HUES64 (cell line): ENCODE results near the gene RTP2.

ENCODE experiments used
- H3K27ac ChIP-seq: 2 replicates; pipeline ENCODE4 v1.7.0; 2013; ENCODE audit warnings: low read depth, low read length, inconsistent platforms
- H3K27me3 ChIP-seq: 2 replicates; pipeline ENCODE4 v1.6.1; 2013; ENCODE audit warnings: mild to moderate bottlenecking, low read length; ENCODE audit not compliant: insufficient read depth
- H3K36me3 ChIP-seq: 2 replicates; pipeline ENCODE4 v1.6.1; 2013; ENCODE audit warnings: mild to moderate bottlenecking, low read length; ENCODE audit not compliant: insufficient read depth
- H3K4me1 ChIP-seq: 2 replicates; pipeline ENCODE4 v1.6.1; 2013; ENCODE audit warnings: mild to moderate bottlenecking, low read length, moderate library complexity; ENCODE audit not compliant: insufficient read depth
- H3K4me3 ChIP-seq: 2 replicates; pipeline ENCODE4 v1.5.1; 2013; ENCODE audit warnings: mild to moderate bottlenecking, low read length, moderate library complexity
- H3K9ac ChIP-seq: 2 replicates; pipeline ENCODE4 v1.6.1; 2013; ENCODE audit warnings: mild to moderate bottlenecking, low read depth, low read length
- H3K9me3 ChIP-seq: 2 replicates; pipeline ENCODE4 v1.6.1; 2013; ENCODE audit warnings: low read depth, low read length; ENCODE audit not compliant: insufficient read depth
- WGBS: fragments of 150-250, 120-280 bp; methylation state at CpG from one replicate; pipeline ENCODE4 v1.1.7; 2013; ENCODE audit warnings: missing lambda C conversion rate; 5-methylcytosine and 5-hydroxymethylcytosine counted together

The RTP2 gene

DNA sequence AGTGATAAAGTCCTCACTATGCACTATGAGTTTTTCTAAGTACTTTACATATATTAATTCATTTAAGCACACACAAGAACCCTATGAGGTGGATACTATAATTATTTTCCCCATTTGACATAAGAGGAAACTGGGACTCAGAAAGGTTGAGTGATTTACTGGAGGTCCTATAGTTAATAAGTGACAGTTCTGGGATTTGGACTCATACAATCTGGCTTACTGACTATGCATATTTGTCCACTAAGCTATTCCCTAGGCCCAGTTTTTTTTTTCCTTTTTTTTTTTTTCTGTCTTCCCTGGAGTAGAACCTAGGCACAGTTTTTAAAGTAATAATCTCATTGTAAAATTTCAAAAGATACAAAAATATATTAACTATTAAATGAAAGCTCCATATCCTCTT lies 6.3 kb upstream of the RTP2 start:
- Histone ChIP-seq H3K27ac (no peak overlapping the region), H3K4me1 (no peaks in the 10 kb centered on the region), H3K4me3 (no peak overlapping the region), H3K36me3 (no peaks in the 10 kb centered on the region), H3K9ac (no peak overlapping the region), H3K9me3 (no peaks in the 10 kb centered on the region), H3K27me3 (no peaks in the 10 kb centered on the region)

DNA sequence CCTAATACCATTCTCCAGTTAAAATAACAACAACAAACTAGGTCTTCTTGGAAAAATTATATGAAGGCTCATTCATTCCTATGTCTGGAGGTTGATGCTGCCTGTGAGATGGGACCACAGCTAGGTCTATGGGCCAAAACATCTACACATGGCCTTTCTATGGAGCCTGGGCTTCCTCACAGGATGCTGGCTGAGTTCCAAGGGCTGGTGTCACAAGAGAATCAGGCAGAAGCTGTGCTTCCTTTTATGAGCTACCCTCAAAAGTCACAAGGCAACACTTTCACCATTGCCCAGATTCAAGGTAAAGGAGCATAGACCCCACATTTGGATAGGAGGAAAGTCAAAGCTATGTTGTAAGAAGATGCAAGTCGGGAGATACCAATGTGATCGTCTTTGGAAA lies 4.6 kb upstream of the RTP2 start:
- Histone ChIP-seq H3K9me3 (no peaks in the 10 kb centered on the region), H3K27ac (no peak overlapping the region), H3K36me3 (no peaks in the 10 kb centered on the region), H3K27me3 (no peaks in the 10 kb centered on the region), H3K4me3 (no peak overlapping the region), H3K4me1 (no peaks in the 10 kb centered on the region), H3K9ac (no peak overlapping the region)
- 86% methylated on average over 2 of the region's 2 CpGs for WGBS

DNA sequence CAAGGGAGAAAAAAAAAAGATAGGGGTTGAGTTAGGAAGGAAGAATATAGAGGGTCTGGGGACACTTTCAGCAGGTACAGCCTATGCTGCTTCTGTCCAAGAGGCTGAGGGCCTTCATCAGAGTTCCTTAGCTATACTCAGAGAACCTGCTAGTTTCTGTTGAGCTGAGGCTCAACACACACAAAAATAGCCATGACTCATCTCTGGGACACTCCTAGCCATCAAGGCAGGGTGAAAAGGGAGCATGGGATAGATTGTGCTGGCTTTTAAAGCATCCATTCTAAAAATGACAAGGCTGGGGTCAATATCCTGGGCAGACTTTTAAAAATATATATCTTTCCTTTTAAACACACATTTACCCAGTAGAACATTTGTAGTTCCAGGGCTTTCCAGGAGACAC lies 2.8 kb upstream of the RTP2 start:
- no peaks in the 10 kb centered on the region for H3K4me1 ChIP-seq
- H3K36me3 ChIP-seq: no peaks in the 10 kb centered on the region
- H3K9ac ChIP-seq: no peak overlapping the region
- no peaks in the 10 kb centered on the region for H3K27me3 ChIP-seq
- no peaks in the 10 kb centered on the region for H3K9me3 ChIP-seq
- H3K27ac ChIP-seq: no peak overlapping the region
- no peak overlapping the region for H3K4me3 ChIP-seq

DNA sequence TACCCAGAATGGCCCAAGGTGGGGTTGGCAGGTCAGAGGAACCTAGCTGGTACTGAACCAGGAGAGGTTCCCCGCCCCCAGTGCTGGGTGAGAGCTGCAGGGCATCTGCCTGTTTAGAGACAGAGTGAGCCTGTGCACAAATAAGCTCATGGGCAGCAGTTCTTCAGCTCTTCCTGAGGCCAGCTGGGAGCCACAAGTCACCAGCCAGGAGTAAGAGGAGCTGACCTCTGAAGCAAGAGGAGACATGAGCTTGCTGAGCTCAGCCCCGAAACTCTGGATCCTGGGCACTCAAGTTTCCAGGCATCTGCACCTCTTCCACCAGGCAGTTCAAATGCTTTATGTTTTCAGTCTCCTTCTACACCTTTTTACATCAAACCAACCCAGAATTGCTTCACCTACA lies 2.1 kb downstream of the RTP2 start:
- Histone ChIP-seq H3K36me3 (no peaks in the 10 kb centered on the region), H3K4me1 (no peaks in the 10 kb centered on the region), H3K9ac (no peak overlapping the region), H3K4me3 (no peak overlapping the region), H3K27ac (no peak overlapping the region), H3K9me3 (no peaks in the 10 kb centered on the region), H3K27me3 (no peaks in the 10 kb centered on the region)
- WGBS: 95% methylated on average over 2 of the region's 2 CpGs

DNA sequence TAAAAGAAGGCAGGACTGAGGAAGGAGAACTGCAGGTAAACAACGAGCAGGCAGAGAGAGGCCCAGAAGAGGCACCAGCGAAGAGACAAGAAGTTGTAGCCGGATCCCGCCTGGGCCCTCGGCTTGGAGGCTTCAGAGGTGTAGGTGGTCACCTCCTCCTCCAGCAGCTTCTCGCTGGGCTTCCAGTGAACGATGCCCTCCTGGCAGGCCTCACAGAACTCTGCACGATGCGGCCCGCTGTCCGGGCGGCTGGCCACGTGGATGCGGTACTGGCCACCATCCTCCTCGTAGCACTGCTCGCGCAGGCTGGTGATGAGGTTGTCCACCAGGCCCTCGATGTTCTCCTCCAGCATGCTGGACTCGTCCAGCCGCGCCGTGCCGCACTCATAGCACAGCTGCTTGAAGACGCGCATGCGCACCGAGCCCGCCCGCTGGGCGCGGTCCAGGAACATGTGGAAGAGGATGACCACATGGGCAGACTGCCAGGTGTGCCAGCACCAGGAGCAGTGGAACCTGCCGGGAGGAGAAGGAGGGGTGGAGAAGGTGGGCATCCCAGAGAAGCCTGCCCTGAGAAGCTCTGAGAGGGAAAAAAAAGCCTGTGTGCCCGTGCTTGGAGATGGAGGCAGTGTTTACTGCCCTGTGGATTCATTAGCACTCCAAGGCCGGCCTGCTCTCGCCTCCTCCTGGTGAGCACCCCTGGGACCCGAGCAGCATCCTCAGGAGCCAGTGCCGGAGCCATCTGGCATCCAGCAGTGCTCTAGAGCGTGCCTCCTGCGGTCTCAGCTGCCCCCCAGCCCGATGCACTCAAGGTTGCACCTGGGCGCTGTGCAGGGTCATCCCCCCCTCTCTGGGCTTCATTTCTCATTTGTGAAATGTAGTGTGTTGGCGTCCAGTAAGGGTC lies 3.6 kb downstream of the RTP2 start:
- H3K27me3 ChIP-seq: no peaks in the 10 kb centered on the region
- no peak overlapping the region for H3K27ac ChIP-seq
- no peak overlapping the region for H3K9ac ChIP-seq
- 97% methylated on average over 36 of the region's 42 CpGs for WGBS
- no peak overlapping the region for H3K4me3 ChIP-seq
- no peaks in the 10 kb centered on the region for H3K4me1 ChIP-seq
- no peaks in the 10 kb centered on the region for H3K9me3 ChIP-seq
- no peaks in the 10 kb centered on the region for H3K36me3 ChIP-seq

DNA sequence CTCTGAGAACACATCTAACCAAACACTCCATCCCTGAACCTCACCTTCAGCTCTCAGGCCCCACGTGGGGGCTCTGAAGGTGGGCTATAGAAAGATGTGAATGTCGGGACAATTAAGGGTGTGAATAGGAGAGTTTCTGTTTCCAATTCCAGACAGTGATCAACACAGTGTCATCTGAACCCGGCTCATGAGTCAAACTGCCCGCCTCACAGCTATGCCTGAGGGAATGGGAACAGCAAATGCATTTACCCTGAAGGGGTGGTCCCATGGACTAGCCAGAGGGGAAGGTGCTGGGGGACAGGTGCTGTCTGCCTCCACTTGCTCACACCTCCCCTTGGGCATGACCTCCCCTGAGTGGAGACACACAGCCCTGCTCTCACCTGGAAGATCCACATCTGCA lies 6.3 kb downstream of the RTP2 start:
- H3K27ac ChIP-seq: no peak overlapping the region
- 58% methylated on average over 3 of the region's 4 CpGs for WGBS
- H3K4me1 ChIP-seq: no peaks in the 10 kb centered on the region
- no peak overlapping the region for H3K4me3 ChIP-seq
- H3K9ac ChIP-seq: no peak overlapping the region
- H3K9me3 ChIP-seq: no peaks in the 10 kb centered on the region
- no peaks in the 10 kb centered on the region for H3K36me3 ChIP-seq
- no peaks in the 10 kb centered on the region for H3K27me3 ChIP-seq

DNA sequence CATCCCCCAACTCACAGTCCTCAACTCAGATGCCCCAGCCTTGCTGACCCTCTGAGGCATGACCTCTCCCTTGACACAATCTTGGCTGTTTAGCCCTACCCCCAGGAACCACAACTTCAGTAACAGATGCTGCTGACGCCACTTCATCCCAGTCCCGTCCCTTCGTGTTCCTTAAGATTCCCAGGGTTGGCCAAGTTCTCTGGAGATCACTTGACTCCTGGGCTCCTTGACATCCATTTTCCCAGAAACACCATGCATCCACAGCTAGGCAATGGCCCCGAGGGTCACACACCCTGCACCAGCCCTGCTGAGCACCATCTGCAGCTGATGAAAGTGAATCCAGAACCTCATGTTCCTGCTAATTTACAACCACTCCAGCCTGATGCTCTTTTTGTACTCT lies 6.9 kb downstream of the RTP2 start:
- WGBS: 91% methylated on average over 4 of the region's 4 CpGs
- Histone ChIP-seq H3K9me3 (no peaks in the 10 kb centered on the region), H3K4me1 (no peaks in the 10 kb centered on the region), H3K27ac (no peak overlapping the region), H3K4me3 (no peak overlapping the region), H3K27me3 (no peaks in the 10 kb centered on the region), H3K9ac (no peak overlapping the region), H3K36me3 (no peaks in the 10 kb centered on the region)

DNA sequence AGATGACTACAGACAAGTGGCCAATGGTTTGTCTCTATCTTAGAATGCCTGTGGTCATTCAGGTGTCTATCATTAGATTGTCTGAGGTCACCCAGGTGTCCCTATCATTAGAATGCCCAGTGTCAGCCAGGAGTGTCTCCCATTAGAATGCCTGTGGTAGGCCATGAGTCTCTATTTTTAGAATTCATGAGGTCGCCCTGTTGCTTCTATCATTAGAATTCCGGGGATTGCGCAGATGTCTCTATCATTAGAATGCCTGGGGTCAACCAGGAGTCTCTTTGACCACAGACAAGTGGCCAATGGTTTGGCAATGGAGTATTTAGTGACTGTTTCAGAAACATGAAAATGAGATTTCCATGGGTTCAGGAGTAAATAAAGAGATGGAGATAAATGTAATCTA lies 7.6 kb downstream of the RTP2 start:
- no peaks in the 10 kb centered on the region for H3K4me1 ChIP-seq
- no peak overlapping the region for H3K9ac ChIP-seq
- no peaks in the 10 kb centered on the region for H3K36me3 ChIP-seq
- no peak overlapping the region for H3K4me3 ChIP-seq
- no peak overlapping the region for H3K27ac ChIP-seq
- H3K27me3 ChIP-seq: no peaks in the 10 kb centered on the region
- no peaks in the 10 kb centered on the region for H3K9me3 ChIP-seq
- WGBS: 83% methylated on average over 3 of the region's 3 CpGs

DNA sequence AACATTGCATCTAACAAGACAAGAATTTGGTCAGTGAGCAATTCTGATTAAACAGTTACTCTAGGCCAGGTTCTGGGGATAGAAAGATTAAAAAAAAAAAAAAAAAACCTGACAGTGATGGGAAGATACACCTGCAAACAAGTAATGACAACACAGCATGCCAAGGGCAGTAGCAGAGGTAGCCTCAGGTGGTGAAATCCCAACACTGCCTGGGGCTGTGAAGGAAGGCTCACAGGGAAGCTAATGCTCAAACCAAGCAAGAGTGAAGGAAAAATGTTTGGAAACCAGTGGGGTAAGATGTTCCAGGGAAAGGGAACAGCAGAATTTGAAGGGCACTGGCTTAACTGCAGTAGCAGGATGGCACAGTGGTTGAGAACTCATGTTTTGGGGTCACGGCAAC lies 8.9 kb downstream of the RTP2 start:
- no peaks in the 10 kb centered on the region for H3K27me3 ChIP-seq
- no peaks in the 10 kb centered on the region for H3K4me1 ChIP-seq
- H3K36me3 ChIP-seq: no peaks in the 10 kb centered on the region
- H3K9ac ChIP-seq: no peak overlapping the region
- 93% methylated on average over 1 of the region's 1 CpG for WGBS
- H3K9me3 ChIP-seq: no peaks in the 10 kb centered on the region
- H3K4me3 ChIP-seq: no peak overlapping the region
- H3K27ac ChIP-seq: no peak overlapping the region

DNA sequence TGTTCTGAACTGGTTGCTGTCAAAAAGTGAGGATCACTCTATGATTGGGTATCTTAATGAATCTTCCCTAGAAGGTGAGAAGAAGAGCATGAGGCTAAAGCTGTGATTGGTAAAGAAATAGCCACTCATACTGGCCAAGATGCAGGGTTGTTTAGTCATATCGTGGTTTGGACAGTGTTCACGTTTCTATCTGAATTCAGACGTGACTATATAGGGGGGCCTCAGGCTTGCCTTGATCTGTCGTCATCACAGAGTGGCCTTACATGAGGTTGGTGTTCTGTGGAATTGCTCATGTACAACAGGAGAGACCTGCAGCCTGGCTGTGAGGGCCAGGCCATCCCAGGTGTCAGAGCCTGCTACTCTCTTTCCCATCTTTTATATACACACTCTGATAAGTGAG lies 12.4 kb downstream of the RTP2 start:
- 90% methylated on average over 4 of the region's 4 CpGs for WGBS
- Histone ChIP-seq H3K9me3 (peaks cover 17% of the 10 kb centered on the region), H3K27ac (no peak overlapping the region), H3K27me3 (no peaks in the 10 kb centered on the region), H3K4me1 (no peaks in the 10 kb centered on the region), H3K4me3 (no peak overlapping the region), H3K36me3 (no peaks in the 10 kb centered on the region), H3K9ac (no peak overlapping the region)

DNA sequence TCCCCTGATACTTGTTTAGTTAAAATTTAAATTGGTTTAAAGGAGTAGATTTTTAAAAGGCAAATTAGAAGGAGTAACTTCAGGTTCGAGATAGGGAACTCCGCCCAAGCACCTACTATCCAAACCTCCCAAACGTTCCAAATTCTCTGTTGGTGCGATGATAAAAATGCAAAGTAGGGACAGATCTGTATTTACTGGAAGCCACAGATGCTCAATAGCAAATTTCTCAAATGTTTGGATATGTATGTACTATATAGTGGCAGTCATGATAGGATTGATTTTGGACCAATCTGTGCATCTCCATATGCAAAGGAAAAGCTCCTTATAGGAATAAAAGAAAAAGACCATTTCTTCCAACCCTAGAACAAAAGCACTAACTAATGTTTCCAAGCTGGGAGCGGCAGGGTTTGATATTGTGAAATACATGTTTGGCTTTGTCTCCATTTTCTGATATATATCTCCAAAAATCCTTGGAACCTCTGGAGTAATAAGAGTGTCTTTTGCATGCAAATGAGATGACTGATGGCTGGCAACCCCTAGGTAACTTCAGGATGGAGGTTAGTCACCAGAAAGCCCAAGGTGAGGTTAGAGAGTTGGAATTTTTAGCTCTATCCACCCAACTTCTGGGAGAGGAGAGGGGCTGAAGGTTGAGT lies 15.6 kb downstream of the RTP2 start:
- H3K9me3 ChIP-seq: peaks cover 20% of the 10 kb centered on the region
- 94% methylated on average over 2 of the region's 5 CpGs for WGBS
- H3K27me3 ChIP-seq: no peaks in the 10 kb centered on the region
- no peak overlapping the region for H3K9ac ChIP-seq
- H3K27ac ChIP-seq: no peak overlapping the region
- H3K4me3 ChIP-seq: no peak overlapping the region
- H3K4me1 ChIP-seq: no peaks in the 10 kb centered on the region
- no peaks in the 10 kb centered on the region for H3K36me3 ChIP-seq
